GM21723 (cell line): ENCODE measurements around the gene ADARB2.
"Not testable (repeated sequence)": the region's sequence is repeated elsewhere in the genome, so short reads cannot be mapped to it uniquely, and the experiment has no call there.

ENCODE experiments used
- ATAC-seq: cut with Tn5 transposase; IDR thresholded peaks from one replicate; pipeline ENCODE4 v1.9.1; 2021; ENCODE audit warnings: mild to moderate bottlenecking, moderate library complexity; ENCODE audit not compliant: unreplicated experiment

Gene ADARB2

GRCh38 chr10:1339396-1339795 is 397.9 kb downstream of the ADARB2 start:
- no peak for ATAC-seq

GRCh38 chr10:1335642-1336041 is 401.7 kb downstream of the ADARB2 start:
- no peak for ATAC-seq

GRCh38 chr10:1333981-1334380 is 403.3 kb downstream of the ADARB2 start:
- no peak for ATAC-seq

GRCh38 chr10:1331560-1331959 is 405.8 kb downstream of the ADARB2 start:
- no peak for ATAC-seq

- no peak for ATAC-seq
Measured at GRCh38 chr10:1329622-1330021, 407.7 kb downstream of the ADARB2 start.

- ATAC-seq = no peak
Measured at GRCh38 chr10:1328981-1329614, 408.2 kb downstream of the ADARB2 start.

GRCh38 chr10:1328161-1328823 is 409.0 kb downstream of the ADARB2 start:
- ATAC-seq = no peak

GRCh38 chr10:1327759-1328158 is 409.6 kb downstream of the ADARB2 start:
- no peak for ATAC-seq

GRCh38 chr10:1326514-1326913 is 410.8 kb downstream of the ADARB2 start:
- not testable (repeated sequence) for ATAC-seq

GRCh38 chr10:1324903-1325302 is 412.4 kb downstream of the ADARB2 start:
- ATAC-seq = no peak

GRCh38 chr10:1323951-1324350 is 413.4 kb downstream of the ADARB2 start:
- ATAC-seq = no peak

- no peak for ATAC-seq
Measured at GRCh38 chr10:1320739-1321320, 416.5 kb downstream of the ADARB2 start.

- no peak for ATAC-seq
Measured at GRCh38 chr10:1316809-1317143, 420.5 kb downstream of the ADARB2 start.

GRCh38 chr10:1316121-1316808 is 421.1 kb downstream of the ADARB2 start:
- ATAC-seq = no peak

- ATAC-seq = no peak
Measured at GRCh38 chr10:1315178-1315577, 422.1 kb downstream of the ADARB2 start.

- ATAC-seq = no peak
Measured at GRCh38 chr10:1311726-1312125, 425.6 kb downstream of the ADARB2 start.

GRCh38 chr10:1310271-1310789 is 427.0 kb downstream of the ADARB2 start:
- ATAC-seq = no peak

GRCh38 chr10:1309617-1310270 is 427.6 kb downstream of the ADARB2 start:
- no peak for ATAC-seq

- ATAC-seq = no peak
Measured at GRCh38 chr10:1308962-1309616, 428.2 kb downstream of the ADARB2 start.

GRCh38 chr10:1308173-1308961 is 429.0 kb downstream of the ADARB2 start:
- no peak for ATAC-seq
